Epithelial cell of proximal tubule (primary cell): Measurements from ENCODE around the gene CAMTA1. TPM values are rescaled to one million over a fixed set of nuclear protein-coding genes. Genes with fewer than 3 reads are reported as not detected.
A peak's percentile ranks its signal among the peaks of the same experiment; 100 is the strongest.

Experiments used
- DNase-seq: peaks from one replicate; pipeline ENCODE4 v3.0.0-alpha.2; 2011; ENCODE audit warnings: low read depth
- H3K4me3 ChIP-seq: 2 replicates; pipeline ENCODE4 v1.5.1; 2011; ENCODE audit warnings: low read depth, mild to moderate bottlenecking, low read length
- total RNA-seq: library from RNA; depleted of rRNA; stranded (reverse); fragments of >200 nt; gene quantifications from 2 replicates; pipeline ENCODE4 v1.2.3, GENCODE V29; 2015
- TF ChIP-seq, protein P1 (sequence below): conservative IDR thresholded peaks from 2 replicates; pipeline ENCODE4 v1.5.1; 2012; ENCODE audit warnings: low read depth, mild to moderate bottlenecking, low read length

CAMTA1 gene
- total RNA-seq, 1 donor from 2014 or later = 79.2 TPM

DNA sequence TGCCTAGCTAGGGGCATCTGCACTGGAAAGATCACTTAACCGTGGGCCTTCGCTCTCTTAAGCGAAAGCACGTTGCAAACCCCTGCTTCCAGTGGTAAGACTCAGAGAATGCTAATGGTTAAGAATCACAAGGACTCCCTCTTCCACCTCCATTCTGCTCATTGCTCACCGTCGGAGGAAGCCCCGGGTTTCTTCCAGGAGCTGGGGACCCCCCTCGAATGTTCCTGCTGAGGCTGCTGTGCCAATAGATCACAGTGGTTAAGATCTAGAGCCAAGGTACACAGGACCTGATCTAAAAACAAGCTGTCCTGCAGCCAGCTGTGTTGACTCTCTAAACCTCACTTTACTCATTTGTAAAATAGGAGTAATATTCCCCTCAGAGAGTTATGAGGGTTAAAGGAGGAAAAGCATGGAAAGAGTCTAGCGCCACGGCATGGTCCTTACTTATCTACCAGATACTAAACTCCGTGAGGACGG is 986.6 kb downstream of the CAMTA1 start:
- DNase-seq = no peak
- H3K4me3 ChIP-seq = peak overlapping the region; percentile 93
- TF ChIP-seq, protein P1, sequence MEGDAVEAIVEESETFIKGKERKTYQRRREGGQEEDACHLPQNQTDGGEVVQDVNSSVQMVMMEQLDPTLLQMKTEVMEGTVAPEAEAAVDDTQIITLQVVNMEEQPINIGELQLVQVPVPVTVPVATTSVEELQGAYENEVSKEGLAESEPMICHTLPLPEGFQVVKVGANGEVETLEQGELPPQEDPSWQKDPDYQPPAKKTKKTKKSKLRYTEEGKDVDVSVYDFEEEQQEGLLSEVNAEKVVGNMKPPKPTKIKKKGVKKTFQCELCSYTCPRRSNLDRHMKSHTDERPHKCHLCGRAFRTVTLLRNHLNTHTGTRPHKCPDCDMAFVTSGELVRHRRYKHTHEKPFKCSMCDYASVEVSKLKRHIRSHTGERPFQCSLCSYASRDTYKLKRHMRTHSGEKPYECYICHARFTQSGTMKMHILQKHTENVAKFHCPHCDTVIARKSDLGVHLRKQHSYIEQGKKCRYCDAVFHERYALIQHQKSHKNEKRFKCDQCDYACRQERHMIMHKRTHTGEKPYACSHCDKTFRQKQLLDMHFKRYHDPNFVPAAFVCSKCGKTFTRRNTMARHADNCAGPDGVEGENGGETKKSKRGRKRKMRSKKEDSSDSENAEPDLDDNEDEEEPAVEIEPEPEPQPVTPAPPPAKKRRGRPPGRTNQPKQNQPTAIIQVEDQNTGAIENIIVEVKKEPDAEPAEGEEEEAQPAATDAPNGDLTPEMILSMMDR = no peak

DNA sequence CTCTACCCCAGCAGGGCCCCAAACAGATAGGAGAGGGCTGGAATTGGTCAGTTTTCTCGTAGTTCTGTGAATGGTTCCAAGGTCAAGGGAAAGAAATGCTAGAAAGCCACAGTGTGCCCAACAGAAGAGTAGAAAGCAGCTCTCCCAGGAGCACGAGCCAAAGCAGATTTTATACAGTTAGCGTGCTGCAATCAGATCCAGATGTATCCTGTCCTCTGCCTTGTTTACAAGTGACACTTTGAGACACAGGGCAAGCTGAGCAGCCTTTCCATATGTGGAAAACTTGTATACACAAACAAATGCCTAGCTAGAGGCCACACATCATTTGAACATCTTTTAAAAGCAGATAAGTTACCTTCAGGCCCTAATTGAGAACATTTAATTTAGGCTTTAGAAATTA is 992.3 kb downstream of the CAMTA1 start:
- no peak for DNase-seq
- H3K4me3 ChIP-seq = no peak overlapping the region
- TF ChIP-seq, protein P1 = no peak

DNA sequence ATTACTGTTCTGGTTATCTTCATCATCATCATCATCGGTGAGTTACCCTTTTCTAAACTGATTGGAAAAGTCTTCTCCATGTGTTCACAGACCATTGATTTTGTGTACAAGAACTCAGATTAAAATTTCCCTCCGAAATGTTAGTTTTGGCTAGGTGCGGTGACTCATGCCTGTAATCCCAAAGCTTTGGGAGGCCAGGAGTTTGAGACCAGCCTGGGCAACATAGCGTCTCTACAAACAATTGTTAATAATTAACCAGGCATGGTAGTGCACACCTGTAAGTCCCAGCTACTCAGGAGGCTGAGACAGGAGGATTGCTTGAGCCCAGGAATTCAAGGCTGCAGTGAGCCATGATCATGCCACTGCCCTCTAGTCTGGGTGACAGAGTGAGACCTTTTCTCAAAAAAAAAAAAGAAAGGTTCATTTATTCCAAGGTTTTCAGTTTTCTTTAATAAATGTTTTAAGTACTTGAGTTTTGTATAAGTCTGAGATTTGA is 992.9 kb downstream of the CAMTA1 start:
- TF ChIP-seq, protein P1 = no peak
- DNase-seq = no peak
- no peak overlapping the region for H3K4me3 ChIP-seq

DNA sequence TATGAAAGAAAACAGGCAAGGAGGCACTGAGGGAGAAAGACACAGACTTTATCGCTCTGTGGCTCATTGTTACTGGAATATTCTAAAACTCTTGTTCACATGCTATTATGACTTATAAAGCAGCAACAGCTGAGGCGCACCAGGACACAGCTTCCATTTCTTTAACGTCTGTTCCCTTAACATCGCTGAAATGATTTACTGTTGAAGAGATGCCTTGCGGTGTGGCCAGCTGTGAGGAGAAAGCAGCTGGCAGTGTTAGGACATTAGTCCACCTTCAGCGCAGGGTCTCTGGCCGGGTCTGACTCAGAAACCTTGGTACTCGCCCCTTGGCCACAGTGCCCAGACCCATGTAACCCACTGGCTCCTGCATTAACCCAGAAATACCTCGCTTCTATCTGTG is 995.7 kb downstream of the CAMTA1 start:
- H3K4me3 ChIP-seq = no peak overlapping the region
- TF ChIP-seq, protein P1 = no peak
- DNase-seq = no peak

DNA sequence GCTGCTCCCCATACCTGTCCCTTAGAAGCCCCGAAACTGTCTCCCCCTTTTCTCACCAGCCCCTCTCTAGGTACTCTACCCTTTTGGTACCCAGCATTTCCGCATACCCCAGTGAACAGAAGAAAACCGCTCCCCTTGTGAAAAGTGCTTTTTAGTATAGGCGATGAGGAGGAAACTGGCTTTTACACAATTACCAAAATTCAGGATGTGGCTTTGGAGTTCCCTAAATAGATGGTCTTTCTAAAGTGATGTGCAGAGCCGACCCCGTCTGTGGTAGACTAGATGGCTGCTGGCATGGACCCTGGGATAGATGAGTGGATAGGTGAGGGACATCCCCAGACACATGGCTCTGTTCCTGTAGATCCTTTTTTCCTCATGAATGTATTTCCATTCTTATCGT is 996.2 kb downstream of the CAMTA1 start:
- DNase-seq = no peak
- H3K4me3 ChIP-seq = no peak overlapping the region
- TF ChIP-seq, protein P1 = no peak

DNA sequence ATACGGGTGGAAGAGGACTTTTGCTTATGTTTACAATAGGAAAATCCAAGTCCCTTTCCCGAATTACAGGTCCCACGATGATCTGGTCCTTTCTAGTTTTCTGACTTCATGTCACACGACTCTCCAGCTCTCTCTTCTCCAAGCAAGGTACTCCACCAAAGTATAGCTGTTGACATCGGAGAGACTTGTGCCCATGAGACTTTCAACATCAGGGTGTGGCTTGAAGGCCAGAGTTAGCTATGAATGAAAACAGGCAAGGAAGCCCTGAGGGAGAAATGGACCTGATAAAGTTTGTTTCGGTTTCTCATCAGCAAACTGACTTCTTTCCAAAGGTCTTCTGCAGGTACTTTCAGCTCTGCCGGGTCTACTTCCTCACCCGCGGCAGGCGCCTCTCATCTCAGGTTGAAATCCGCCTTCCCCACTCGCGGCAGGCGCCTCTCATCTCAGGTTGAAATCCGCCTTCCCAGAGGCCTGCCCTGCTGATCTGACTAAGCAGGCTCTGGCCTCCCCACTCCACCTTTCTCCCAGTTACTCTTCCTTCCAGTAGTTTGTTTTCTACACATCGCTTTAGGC is 996.8 kb downstream of the CAMTA1 start:
- H3K4me3 ChIP-seq = no peak overlapping the region
- no peak for DNase-seq
- TF ChIP-seq, protein P1 = no peak

DNA sequence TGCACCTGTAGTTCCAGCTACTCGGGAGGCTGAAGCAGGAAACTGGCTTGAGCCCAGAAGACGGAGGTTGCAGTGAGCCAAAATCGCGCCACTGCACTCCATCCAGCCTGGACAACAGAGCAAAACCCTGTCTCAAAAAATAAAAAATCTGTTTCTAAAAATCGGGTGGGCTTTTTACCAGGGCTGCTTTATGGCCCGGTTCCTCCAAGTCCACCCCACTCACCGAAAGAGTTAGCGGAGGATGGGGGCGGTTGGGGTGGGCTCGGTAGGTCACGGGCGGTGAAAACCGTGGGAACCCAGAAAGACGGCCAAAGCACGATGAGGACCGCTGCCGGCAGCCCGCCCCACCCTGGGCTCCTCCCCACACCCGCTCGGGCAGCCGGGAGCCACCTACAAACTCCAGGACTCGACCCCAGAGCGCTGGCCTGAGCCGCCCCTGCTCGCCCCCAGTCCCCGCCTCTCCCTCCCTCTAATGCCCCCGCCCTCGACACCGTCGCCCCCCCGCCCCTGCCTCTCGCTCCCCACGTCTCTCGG is 998.0 kb downstream of the CAMTA1 start:
- H3K4me3 ChIP-seq = peak overlapping the region; percentile 64
- DNase-seq = no peak
- TF ChIP-seq, protein P1 = no peak
